ENCODE measurements around the gene LAD1.

DNA sequence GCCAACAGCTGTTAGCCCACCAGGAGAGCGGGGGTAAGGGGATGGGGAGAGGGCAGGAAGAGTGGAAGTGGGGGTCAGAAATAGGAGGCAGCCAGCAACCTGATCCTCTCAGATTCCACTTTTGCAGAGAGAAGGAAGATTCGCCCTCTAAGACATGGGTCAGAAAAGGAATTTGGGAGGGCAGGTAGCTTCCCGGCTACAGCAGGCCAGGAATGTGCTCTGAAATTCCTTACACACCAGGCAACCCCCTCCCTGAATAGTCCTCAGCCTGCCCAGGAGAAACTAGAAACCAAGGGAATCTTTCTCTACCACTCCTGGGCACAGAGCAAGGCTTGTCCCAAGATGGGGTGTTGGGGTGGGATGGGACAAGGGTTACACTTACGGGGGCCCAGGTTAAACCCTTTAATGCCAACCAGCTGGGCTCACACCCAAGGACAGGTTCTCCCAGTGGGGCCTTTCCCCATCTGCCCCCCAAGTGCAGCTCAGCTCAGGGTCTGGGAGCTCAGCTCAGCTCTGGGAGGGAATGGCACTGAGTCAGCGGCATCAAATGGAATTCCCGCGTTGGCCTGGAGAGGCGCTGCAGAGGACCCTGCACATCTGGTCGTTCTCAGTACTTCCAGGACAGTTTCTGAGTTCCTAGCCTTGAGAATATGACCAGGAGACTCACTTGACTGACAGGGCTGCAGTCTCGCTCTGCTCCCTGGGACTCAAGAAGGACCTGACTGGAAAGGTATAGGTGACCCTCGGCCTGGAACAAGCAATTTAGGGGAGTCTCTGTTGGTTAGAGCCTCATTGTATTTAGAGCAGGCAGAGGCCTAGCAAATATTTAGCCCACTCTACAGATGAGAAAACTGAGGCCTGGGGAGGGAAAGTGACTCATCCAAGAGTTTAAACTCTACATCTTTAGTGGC, 22.4 kb downstream of the LAD1 start:
- TF ChIP-seq, protein P1, sequence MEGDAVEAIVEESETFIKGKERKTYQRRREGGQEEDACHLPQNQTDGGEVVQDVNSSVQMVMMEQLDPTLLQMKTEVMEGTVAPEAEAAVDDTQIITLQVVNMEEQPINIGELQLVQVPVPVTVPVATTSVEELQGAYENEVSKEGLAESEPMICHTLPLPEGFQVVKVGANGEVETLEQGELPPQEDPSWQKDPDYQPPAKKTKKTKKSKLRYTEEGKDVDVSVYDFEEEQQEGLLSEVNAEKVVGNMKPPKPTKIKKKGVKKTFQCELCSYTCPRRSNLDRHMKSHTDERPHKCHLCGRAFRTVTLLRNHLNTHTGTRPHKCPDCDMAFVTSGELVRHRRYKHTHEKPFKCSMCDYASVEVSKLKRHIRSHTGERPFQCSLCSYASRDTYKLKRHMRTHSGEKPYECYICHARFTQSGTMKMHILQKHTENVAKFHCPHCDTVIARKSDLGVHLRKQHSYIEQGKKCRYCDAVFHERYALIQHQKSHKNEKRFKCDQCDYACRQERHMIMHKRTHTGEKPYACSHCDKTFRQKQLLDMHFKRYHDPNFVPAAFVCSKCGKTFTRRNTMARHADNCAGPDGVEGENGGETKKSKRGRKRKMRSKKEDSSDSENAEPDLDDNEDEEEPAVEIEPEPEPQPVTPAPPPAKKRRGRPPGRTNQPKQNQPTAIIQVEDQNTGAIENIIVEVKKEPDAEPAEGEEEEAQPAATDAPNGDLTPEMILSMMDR (IDR thresholded peaks at IDR 0.05) = no peak
- no peak for TF ChIP-seq POLR2A (IDR thresholded peaks at IDR 0.05)
